Mesodermal cell (in vitro differentiated cells): ENCODE results near the gene SMIM17. TPM values are rescaled to one million over a fixed set of nuclear protein-coding genes. Genes with fewer than 3 reads are reported as not detected.

Source experiments
- H3K27ac ChIP-seq: 2 replicates; pipeline ENCODE4 v1.7.0; 2013; ENCODE audit warnings: mild to moderate bottlenecking, low read depth, low read length, moderate library complexity; ENCODE audit not compliant: severe bottlenecking
- H3K36me3 ChIP-seq: 2 replicates; pipeline ENCODE4 v1.7.1; 2013; ENCODE audit warnings: mild to moderate bottlenecking, low read length, moderate library complexity; ENCODE audit not compliant: control insufficient read depth, insufficient read depth
- H3K4me1 ChIP-seq: one replicate; pipeline ENCODE4 v1.7.1; 2013; ENCODE audit warnings: mild to moderate bottlenecking, low read length; ENCODE audit not compliant: insufficient read depth, control insufficient read depth, poor library complexity, severe bottlenecking
- H3K4me3 ChIP-seq: 2 replicates; pipeline ENCODE4 v1.7.0; 2013; ENCODE audit warnings: low read length, control low read depth, mild to moderate bottlenecking; ENCODE audit not compliant: insufficient read depth, poor library complexity, severe bottlenecking; ENCODE audit errors: extremely low read depth
- H3K9me3 ChIP-seq: 2 replicates; pipeline ENCODE4 v1.7.1; 2013; ENCODE audit warnings: mild to moderate bottlenecking, low read length, moderate library complexity; ENCODE audit not compliant: control insufficient read depth
- WGBS, 2 experiments: methylation state at CpG; one replicate each; pipeline ENCODE4 v1.1.5; 2013; ENCODE audit warnings: missing lambda C conversion rate in 2 of 2; ENCODE audit not compliant: insufficient coverage in 2 of 2; 5-methylcytosine and 5-hydroxymethylcytosine counted together
- polyA plus RNA-seq, 2 experiments: library from polyadenylated mRNA; stranded (reverse); fragments of 50-300 nt; gene quantifications; one replicate each; pipeline ENCODE4 v1.2.3, GENCODE V29; 2013

The SMIM17 gene
- 0.66 TPM for polyA plus RNA-seq (2013, experiment 1 of 2)
- polyA plus RNA-seq (2013, experiment 2 of 2) = 1.1 TPM

GRCh38 chr19:56642711-56643459, at the start of gene SMIM17:
SMIM17 (plus strand) TSS chr19:56643159; CDS start chr19:56645668, 2,509 bp downstream.
- 94% methylated on average over 41 to 49 of the region's 60 CpGs for WGBS, 2 experiments
- peaks cover 65% of the 10 kb centered on the region for H3K9me3 ChIP-seq
- H3K4me1 ChIP-seq = no peaks in the 10 kb centered on the region
- H3K4me3 ChIP-seq = no peak within 1 kb of the TSS
- no peaks in the 10 kb centered on the region for H3K36me3 ChIP-seq
- no peak within 1 kb of the TSS for H3K27ac ChIP-seq

DNA sequence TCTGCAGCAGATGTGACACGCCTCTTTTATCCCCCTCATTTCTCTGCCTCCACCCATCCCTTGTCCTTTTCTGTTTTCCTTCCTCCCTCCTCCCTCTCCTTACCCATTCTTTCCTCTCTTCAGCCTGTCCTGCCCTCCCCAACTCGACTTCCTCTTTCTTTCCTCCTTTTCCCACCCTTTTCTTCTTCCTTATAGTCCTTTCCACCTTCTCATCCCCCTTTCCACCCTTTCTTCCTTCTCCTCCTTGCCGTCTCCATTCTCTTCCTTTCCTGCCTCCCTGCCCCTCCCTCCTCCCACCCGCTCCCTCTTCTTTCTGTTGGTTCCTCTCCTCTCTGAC, 48.5 kb upstream of the SMIM17 start:
- 77 to 79% methylated on average over 4 of the region's 4 CpGs for WGBS, 2 experiments
- peaks cover 60% of the 10 kb centered on the region for H3K9me3 ChIP-seq
- H3K27ac ChIP-seq = no peak overlapping the region
- H3K36me3 ChIP-seq = peaks cover 29% of the 10 kb centered on the region
- H3K4me3 ChIP-seq = peak overlapping the region; percentile 92
- peaks cover 4% of the 10 kb centered on the region for H3K4me1 ChIP-seq

- Histone ChIP-seq H3K36me3 (peaks cover 29% of the 10 kb centered on the region), H3K9me3 (peaks cover 54% of the 10 kb centered on the region), H3K27ac (no peak within 1 kb of the TSS), H3K4me3 (peak within 1 kb of the TSS; percentile 92), H3K4me1 (peaks cover 4% of the 10 kb centered on the region)
- 1% methylated on average over 37 to 44 of the region's 52 CpGs for WGBS, 2 experiments
Measured at GRCh38 chr19:56594783-56595547, 48.0 kb upstream of the SMIM17 start, which contains the start of gene ZNF71. ZNF71 (plus strand) TSS chr19:56595302; CDS start chr19:56601559, 6,257 bp downstream.

- Histone ChIP-seq H3K4me3 (peak overlapping the region; percentile 92), H3K9me3 (peaks cover 49% of the 10 kb centered on the region), H3K27ac (no peak overlapping the region), H3K36me3 (peaks cover 29% of the 10 kb centered on the region), H3K4me1 (peaks cover 4% of the 10 kb centered on the region)
- 0 to 2% methylated on average over 4 of the region's 4 CpGs for WGBS, 2 experiments
Measured at GRCh38 chr19:56595548-56595899, 47.4 kb upstream of the SMIM17 start.

DNA sequence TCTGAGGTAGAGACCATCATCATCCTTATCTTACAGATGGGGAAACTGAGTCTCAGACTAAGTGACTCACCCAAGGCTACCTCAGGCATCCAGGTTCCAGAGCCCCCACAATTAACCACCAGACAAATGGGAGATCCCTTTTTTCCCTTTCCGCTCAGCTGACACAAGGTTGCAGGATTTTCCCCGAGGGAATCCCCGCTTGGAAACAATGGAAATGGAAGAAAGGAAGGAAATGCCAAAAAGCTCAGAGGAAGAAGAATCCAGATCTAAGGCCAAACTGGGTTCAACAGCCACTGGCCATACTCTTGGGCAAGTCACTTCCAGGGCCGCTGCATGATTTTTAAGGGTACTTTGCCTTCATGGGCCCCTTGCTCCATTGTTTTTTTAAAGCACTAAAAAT, 46.3 kb upstream of the SMIM17 start:
- no peak overlapping the region for H3K27ac ChIP-seq
- WGBS, 2 experiments = 50% methylated on average over 2 of the region's 4 CpGs; no CpG with 5 or more reads in 1 of the 2 experiments
- H3K4me3 ChIP-seq = peak overlapping the region; percentile 92
- H3K9me3 ChIP-seq = peaks cover 44% of the 10 kb centered on the region
- peaks cover 4% of the 10 kb centered on the region for H3K4me1 ChIP-seq
- peaks cover 41% of the 10 kb centered on the region for H3K36me3 ChIP-seq

GRCh38 chr19:56597696-56598095, 45.3 kb upstream of the SMIM17 start:
- Histone ChIP-seq H3K9me3 (peaks cover 43% of the 10 kb centered on the region), H3K4me3 (no peak overlapping the region), H3K36me3 (peaks cover 51% of the 10 kb centered on the region), H3K27ac (no peak overlapping the region), H3K4me1 (peaks cover 4% of the 10 kb centered on the region)
- WGBS, 2 experiments = 80 to 92% methylated on average over 1 to 2 of the region's 4 CpGs

DNA sequence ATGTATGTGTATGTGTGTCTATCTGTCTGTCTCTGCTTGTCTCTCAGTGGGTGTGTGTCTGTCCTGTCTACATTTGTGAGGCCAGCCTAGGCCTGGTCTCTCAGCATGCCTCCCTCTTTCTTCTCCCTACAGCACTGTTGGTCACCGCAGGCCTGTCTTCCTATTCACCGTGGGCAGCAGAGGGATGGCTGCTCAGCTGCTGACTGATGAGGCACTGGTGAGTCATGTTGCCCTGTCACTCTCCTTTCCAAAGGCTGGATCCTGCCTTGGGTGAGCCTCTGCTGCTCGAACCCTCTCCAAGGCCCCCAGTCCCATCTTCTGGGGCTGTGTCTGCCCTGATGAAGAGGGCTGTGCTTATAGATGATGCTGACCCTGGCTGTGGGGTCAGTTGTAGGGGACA, 41.6 kb upstream of the SMIM17 start:
- Histone ChIP-seq H3K4me3 (no peak overlapping the region), H3K4me1 (no peaks in the 10 kb centered on the region), H3K27ac (no peak overlapping the region), H3K36me3 (peaks cover 82% of the 10 kb centered on the region), H3K9me3 (peaks cover 41% of the 10 kb centered on the region)
- 94 to 96% methylated on average over 2 to 3 of the region's 3 CpGs for WGBS, 2 experiments

- peaks cover 66% of the 10 kb centered on the region for H3K36me3 ChIP-seq
Measured at GRCh38 chr19:56603829-56604228, 39.1 kb upstream of the SMIM17 start.

DNA sequence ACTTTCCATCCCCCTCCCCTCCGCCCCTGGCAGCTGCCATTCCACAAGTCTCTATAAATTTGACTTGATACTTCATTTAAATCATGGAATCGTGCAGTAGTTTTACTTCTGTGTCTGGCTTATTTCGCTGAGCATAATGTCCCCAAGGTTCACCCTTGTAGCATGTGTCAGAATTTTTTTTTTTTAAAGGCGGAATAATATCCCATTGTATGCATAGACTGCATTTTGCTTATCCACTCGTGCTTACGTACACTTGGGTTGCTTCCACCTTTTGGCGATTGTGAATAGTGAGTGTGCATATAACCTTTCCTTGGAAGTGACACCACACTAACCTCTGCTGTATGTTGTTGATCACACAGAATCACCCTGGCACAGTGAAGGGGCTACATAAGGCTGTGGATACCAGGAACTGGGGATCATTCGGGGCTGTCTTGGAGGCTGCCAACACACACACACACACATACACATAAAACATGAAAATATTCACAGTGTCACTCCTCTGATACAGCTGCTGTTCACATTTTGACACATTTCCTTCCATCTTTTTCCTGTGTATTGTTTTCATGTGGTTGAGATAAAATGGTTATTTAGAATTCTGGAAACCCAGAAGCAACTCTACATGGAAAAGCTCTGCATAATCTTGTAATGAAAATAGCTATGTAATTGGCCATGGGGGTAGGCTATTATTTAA, 34.5 kb upstream of the SMIM17 start:
- Histone ChIP-seq H3K27ac (no peak overlapping the region), H3K9me3 (peaks cover 36% of the 10 kb centered on the region), H3K4me1 (no peaks in the 10 kb centered on the region), H3K36me3 (peaks cover 67% of the 10 kb centered on the region), H3K4me3 (no peak overlapping the region)
- 89 to 98% methylated on average over 3 to 7 of the region's 8 CpGs for WGBS, 2 experiments

More at GRCh38 chr19:56603829-56604228, 39.1 kb upstream of the SMIM17 start:
- peaks cover 24% of the 10 kb centered on the region for H3K9me3 ChIP-seq
- no peak overlapping the region for H3K27ac ChIP-seq
- H3K4me1 ChIP-seq = no peaks in the 10 kb centered on the region
- 75 to 95% methylated on average over 4 to 5 of the region's 6 CpGs for WGBS, 2 experiments
- H3K4me3 ChIP-seq = no peak overlapping the region

DNA sequence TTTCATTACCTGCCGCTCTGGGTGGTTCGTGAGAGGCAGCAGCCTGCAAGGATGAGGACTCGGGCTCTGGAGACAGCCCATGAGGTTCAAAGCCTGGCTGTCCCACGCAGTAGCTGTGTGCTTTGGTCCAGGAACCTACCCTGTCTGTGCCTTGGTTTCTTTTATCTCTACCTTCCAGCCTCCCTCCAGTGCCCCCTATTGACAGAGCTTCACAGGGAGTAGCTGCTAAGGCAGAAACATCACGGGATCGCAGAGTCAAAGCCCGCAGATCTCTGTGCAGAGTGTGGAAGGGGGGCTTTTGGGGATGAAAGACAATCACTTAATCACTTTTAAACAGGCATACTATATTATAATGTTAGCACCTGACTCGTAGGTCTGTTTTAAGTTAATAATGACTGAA, 31.7 kb upstream of the SMIM17 start:
- Histone ChIP-seq H3K4me3 (no peak overlapping the region), H3K9me3 (peaks cover 43% of the 10 kb centered on the region), H3K27ac (no peak overlapping the region), H3K4me1 (no peaks in the 10 kb centered on the region), H3K36me3 (peaks cover 60% of the 10 kb centered on the region)
- 70 to 78% methylated on average over 4 to 5 of the region's 8 CpGs for WGBS, 2 experiments
